ENCODE results near the gene JAK1.

JAK1 gene

DNA sequence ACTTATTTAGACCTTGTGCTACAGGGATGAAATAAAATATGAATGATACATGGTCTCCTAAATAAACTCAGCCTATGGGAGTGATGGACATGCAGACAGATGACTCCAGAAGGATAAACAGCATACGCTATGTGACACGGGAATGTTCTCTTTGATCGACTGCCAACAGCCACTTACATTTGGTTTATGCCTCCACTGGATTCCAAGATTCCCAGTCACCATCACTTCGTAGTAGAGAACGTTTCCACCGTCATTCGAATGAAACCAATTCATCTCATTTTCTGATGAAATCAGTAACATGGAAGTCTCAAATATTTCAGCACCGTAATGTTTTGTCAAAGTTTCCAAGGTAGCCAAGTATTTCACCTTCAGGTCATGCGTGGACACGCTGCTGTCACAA lies 99.7 kb downstream of the JAK1 start:
- DNase-seq (ENCODE audit: low spot score): no peak

DNA sequence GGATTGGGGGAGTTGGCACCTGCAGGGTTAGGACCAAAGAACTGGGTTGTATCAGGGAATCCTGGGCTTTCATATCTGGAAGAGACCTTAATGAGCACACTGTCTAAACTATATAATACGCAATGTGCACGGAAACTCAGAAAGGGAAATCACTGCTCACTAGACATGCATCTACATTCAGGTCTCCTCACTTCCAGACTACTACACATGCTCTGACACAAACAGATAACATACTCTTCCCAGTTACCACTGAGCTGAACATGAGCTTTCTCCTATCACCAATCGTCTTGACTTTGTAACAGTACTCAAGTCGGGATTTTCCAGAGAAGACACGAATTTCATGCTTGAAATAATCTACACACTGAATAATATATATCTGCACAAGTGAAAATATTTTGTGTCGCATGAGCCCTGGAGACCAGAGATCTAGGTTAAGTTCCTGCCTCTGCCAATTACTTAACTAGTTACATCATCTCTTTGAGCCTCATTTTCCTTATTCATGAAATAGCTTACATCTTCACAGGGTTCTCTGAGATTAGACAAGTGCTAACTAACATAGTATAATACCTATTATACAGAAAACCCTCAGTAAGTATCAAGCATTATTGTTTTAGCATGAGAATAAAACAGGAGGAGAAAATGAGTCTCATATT lies 101.1 kb downstream of the JAK1 start:
- DNase-seq (ENCODE audit: low spot score): no peak

DNA sequence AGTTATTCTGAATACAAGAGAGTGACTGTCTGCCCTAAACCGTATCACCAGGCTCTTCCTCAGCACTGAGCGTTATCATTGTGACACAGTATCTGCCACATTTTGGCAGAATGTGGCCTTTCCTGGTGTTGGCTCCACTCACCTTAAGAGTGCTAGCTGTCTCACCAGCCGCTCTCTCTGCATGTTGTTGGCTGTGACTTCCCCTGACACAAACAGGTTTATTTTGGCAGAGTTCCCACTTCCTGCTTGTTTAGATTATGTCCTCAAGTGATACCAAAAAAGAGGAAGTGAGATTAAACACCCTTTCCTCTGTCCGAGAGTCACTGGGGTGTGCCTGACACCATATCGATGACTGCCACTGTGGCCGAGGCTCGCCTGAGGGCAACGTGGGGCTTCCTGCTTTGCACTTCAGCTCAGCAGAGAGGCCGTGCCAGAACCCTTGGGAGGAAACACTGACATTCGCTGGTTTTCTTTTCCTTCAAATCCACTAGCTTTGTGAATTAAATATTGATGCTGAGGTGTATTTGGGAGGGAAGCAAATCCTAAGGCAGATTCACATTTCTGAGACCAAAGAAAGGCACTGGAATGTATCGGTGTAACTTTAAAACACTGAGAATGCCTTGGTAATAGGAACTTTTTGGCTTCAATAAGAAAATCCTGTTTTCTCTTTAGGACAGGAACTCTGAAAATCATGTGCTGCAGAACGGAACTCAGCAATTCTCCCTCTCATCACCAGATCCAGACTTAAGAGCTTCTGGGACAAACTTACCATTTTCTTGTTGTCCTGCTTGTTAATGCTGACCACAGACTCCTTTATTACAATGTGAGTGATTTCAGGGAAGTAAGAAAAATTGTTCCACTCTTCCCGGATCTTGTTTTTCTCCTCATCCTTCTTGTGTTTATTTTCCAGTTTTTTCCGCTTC lies 102.1 kb downstream of the JAK1 start:
- no peak for DNase-seq (ENCODE audit: low spot score)

DNA sequence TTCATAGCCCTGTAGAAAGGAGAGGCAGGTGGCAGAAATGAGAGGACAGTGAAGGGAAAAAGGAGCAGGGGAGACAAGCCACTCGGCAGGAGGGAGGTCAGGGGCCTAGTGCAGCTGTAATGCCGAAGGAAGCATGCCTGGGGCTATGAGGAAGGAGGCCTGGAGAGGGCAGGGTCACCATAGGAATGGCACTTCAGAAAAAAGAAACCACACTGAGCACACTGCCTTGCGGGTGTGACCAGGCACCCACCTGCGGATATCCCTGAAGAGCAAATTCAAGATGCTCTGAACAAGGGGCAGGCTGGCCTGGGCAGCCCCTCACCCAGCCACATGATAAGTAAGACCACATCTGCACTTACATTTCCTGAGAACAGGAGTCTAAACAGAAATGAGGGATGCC lies 104.7 kb downstream of the JAK1 start:
- no peak for DNase-seq (ENCODE audit: low spot score)

DNA sequence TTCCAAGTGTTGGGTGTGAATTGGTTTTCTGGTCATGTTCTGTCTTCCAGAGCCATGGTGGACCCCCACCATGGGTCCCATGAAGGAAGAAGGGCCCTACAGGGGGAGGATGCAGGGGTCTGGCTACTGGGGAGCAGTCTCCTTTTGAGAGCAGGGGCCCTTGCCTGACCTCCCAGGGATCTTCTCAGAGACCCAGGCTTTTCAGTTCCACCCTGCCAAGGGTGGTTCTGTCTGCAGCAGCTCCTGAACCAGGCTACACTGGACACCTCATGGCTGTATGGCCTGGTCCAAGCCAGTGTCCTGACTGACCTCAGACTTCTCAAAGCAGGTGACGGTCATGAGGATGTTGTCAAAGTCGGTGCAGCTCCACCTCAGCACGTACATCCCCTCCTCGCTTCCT lies 109.0 kb downstream of the JAK1 start:
- no peak for DNase-seq (ENCODE audit: low spot score)

DNA sequence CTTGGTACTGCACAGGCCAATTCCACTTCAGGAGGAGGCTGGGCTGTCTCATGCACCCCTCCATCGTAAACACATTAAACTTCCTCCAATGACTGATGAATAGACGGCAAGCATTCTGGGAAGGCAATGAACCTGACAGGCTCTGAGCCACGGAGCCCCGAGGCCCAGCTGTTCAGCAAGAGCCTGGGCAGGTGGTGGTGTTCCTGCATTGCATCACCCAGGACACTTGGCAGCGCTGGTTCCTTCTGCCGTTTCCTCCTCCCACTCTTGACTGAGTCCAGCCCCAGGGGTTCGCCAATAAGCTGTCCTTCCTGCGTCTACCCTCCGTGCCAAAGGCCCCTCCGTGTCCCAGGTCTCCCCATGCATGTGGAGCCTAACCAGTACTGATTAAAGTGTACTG lies 109.8 kb downstream of the JAK1 start:
- DNase-seq (ENCODE audit: low spot score): no peak

DNA sequence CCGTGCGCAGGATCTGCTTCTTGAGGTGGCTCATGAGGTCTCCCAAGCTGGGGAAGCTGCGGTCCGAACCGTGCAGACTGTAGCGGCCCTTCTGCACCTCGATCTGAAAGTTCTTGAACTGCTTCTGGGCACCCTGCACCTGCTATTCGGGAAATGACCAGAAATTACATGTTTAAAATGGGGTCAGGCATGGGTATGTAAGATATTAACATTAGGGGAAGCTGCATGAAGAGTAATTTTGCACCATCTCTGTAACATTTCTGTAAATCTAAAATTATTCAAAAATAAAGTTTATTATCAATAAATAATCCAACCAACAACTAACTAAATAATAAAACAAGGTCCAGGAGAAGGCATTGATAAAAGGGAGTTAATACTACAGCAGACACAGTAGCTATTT lies 110.8 kb downstream of the JAK1 start:
- DNase-seq (ENCODE audit: low spot score): no peak

DNA sequence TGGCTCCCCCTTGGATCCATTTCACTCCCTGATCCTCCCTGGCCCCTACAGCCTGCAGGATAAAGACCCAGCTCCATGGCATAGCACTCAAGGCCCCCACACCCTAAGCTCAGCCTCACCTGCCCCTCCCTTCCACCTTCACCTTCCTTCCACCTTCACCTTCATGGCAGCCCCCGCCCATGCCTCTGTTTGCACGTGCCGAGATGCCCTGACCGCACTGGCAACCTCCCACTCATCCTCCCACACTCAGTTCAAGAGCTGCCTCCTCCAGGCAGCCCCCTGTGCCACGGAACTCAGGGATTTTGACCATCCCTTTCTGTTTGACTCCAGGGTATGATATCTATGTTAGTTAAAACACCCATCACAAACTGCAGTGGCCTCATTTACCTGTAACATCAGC lies 111.7 kb downstream of the JAK1 start:
- DNase-seq (ENCODE audit: low spot score): no peak

DNA sequence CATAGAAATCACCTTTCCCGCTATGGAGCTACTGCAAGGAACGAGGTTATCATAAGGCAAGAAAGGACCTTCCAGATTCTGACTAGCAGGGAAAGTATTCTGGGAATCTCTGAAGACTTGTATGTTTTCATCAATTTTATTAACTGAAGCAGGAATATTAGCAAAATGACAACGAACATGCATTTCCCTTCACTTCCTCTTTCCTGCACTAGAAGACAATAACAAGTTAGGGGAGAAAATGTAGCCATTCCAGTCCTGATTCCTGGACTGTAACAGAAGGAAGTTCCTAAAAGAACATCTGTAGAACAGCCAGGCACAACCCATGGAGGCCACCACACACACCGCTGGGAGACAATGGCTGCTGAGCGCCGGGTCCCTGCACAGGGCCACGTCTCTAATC lies 114.7 kb downstream of the JAK1 start:
- DNase-seq (ENCODE audit: low spot score): no peak

DNA sequence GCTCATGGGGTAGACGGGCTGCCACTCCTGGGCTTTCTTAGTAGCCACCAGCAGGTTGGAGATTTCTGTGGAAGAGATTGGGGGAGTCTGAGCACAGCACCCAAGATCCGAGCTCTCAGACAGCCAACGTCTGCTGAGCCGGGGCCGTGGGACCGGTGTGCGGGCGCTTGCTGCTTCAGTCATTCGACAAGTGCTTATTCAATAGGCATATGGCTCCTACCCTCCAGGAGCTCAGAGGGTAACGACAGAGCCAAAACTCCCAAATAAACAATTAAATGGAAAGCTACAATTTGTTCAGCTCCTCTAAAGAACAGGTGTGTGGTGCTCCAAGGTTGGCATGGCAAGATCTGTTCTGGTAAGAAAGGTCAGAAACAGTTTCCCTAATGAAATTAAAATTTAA lies 115.5 kb downstream of the JAK1 start:
- DNase-seq (ENCODE audit: low spot score): no peak

DNA sequence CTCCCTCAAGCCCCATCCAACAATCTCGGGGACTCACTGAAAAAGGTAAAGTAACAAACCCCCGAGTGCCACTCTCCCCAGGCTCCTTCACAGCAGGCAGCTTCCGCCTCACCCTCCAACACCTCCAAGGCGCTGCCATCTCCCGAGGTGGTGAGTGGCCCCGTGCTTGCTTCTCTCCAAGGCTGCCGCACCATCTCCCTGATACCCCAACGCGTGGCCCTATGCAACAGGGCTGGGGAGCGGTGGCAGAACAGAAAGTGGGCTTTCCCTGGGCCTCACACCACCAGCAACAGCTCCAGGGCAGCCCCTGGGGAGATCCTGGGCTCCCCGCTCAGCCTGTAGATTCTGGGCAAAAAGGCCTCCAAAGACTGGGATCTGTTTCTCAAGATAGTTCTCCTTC lies 116.4 kb downstream of the JAK1 start:
- no peak for DNase-seq (ENCODE audit: low spot score)

DNA sequence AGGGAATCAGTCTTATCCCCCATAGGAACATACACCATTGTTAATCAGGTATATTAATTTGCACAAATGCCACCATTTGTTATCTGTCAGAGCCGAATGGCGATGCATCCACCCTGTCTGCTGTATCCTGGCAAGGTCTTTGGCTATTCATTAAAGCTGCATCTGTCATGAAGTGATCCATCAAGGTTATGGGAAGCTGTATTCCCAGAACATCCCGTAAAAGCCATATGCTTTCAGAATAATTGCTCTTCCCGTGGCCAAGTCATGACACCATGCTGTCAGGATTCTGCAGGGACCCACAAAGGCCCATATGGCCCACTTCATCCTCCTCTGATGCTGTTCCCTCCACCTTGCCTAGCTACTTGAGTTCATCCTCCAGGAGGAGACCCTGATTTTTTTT lies 117.5 kb downstream of the JAK1 start:
- no peak for DNase-seq (ENCODE audit: low spot score)

DNA sequence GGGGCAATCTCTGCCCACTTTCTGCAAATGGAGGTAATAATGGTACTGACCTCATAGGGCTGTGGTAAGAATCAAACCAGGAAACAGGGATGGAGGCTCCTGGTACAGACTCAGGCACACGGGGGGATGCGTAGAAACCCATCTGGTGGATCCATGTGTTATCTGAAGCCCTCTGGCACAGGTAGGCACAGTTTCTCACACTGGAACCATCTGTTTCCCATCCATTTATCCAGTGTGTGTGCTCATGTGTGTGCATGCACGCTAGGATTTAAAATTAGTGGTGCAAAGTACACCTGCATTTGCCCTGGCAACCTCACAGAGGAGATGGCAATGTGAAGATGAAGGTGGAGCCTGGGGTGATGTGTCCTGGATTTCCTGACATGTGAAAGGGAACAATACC lies 118.2 kb downstream of the JAK1 start:
- no peak for DNase-seq (ENCODE audit: low spot score)

DNA sequence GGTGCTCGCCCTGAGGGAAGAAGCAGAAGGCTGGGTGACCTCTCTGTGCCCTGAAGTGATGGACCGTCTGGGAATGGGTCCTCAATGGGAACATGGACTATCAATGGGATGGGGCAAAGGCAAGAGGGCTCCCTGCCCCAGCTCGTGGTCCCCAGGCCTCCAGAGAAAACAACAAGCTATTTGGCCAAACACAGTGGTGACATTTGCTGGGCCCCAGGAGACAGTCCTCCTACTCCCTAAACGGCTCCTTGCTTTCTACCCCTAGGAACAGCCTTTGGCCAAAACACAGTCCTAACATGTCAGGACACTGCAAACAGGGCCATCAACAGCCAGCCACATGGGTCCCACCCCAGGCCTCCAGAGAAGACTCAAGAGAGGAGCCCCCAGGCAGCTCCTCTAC lies 118.7 kb downstream of the JAK1 start:
- no peak for DNase-seq (ENCODE audit: low spot score)

DNA sequence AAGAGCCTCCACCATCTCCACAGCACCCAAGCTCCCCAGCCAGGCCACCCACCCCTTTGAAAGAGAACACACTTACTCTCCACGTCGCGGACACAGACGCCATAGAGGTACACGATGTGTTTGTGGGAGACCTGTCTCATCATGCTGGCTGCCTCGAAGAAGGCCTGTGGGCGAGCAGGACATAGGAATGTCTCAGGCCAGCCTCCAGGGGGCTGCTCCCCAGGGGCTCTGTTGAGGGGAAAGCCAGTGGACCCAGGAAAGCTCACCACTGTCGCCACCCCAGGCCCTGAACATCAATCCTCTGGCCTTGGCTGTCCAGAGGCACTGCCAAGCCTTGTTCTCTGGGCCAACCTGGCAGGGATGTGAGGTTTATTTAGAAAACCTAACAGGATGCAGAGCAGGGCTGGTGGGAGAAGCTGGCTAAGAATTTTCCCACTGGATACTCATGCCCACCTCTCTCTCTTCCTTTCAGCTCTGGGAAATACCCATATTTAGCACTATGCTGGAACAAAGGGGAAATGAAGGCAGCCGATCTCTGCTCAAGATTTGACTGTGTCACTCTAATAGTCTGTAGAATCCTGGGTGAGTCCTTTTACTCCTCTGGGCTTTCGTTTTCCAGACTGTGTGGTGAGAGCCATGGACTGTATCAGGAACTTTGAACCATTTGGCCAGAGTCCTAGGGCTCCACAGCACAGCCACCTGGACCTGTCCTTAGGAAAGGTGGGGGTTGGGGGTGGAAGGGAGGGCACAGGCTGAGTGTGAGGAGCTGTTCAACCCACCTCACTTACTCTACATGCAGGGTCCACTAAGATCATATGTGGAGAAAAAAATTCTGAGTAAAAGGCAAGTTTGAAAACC lies 119.5 kb downstream of the JAK1 start:
- DNase-seq (ENCODE audit: low spot score): no peak

DNA sequence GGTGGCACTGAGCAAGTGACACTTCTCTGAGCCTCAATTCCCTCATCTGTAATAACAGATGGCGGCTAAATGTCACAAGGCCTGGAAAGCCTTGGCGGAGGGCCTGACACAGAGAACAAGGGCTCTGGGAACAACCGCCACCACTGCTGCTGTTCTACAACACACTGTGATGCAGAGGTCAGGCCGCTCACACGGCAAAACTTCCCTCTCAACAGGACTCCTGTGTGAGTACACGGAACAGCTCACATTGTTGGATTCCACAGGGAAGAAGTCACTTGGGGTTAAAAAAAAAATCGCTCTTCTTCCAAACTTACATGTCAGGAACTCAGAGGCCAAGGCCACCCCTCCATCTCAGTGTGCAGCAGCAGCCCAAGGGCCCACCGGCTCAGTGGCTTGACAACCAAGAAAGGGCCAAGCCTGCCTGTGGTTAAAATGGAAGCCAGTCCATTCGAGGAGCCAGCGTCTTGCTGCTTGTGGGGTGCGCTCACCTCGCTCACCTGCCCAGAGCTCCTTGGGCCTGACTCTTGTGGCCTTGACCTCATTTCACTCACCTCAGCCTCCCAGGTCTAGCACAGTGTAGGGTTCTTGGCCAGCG lies 120.4 kb downstream of the JAK1 start:
- no peak for DNase-seq (ENCODE audit: low spot score)

DNA sequence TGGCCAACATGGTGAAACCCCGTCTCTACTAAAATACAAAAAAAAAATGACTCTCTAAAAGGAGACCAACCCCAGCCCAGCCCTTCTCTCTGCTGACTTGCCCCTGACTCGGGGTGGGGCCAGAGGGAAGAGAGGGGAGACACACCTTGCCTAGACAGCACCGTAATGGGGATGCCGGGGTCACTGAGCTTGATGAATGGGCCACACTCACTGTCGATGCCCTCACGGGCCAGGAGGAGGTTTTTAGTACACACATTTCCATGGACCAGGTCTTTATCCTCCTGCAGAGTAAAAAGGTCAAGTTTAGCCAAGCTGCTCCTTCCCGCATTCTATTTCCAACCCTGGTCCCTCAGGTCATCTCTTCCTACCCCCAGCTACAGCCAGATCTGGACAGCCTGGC lies 121.7 kb downstream of the JAK1 start:
- no peak for DNase-seq (ENCODE audit: low spot score)

DNA sequence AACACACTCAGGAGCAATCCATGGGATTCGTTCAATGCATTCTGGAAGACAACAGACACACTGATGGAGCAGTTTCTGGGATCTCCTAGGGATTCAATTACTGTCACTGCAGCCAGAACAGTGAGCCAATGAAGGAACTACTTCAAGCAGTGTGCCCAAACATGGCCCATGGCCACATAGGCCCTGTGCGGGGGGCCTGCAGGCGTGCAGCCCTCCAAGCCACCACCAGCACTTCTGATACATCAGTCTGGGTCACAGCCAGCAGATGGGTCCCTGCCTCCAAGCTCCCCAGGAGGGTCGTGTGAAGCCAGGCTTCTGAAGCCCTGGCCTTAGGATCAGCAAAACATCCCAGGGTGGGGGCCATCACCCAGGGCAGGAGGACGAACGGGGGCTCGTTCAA lies 122.2 kb downstream of the JAK1 start:
- DNase-seq (ENCODE audit: low spot score): no peak

DNA sequence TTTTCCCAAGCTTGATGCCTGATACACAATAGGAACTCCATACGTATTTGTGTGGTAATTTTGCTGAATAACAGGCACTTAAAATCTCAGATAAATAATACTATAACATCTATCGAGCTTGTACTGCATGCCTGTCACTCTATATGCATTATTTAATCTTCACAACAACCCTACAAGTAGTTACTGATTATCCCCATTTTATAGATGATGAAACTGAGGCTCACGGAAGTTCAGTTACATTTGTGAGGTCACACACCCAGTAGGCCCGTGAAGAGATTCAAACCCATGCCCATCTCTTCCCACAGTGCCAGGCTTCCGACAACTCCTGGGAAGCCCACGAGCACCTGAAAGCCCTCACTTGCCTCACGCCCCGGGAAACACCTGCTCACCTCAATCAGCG lies 122.7 kb downstream of the JAK1 start:
- DNase-seq (ENCODE audit: low spot score): no peak

DNA sequence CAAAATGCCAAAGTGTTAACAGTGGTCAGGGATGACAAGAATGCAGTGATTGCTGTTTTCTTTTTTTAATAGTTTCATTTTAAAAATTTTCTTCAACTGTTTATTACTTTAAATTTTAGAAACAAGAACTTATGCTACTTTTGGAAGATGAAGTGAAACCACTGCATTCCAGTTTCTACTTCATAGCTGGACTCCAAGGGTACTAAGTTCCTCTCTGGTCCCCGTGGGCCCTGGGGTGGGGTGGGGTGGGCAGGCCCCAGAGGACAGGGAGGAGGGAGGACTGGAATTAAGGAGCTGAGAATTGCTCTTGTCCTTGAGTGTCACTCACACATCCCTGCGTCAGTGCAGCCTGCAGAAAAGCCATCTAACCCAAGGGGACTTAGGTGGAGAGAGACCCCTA lies 124.1 kb downstream of the JAK1 start:
- no peak for DNase-seq (ENCODE audit: low spot score)

DNA sequence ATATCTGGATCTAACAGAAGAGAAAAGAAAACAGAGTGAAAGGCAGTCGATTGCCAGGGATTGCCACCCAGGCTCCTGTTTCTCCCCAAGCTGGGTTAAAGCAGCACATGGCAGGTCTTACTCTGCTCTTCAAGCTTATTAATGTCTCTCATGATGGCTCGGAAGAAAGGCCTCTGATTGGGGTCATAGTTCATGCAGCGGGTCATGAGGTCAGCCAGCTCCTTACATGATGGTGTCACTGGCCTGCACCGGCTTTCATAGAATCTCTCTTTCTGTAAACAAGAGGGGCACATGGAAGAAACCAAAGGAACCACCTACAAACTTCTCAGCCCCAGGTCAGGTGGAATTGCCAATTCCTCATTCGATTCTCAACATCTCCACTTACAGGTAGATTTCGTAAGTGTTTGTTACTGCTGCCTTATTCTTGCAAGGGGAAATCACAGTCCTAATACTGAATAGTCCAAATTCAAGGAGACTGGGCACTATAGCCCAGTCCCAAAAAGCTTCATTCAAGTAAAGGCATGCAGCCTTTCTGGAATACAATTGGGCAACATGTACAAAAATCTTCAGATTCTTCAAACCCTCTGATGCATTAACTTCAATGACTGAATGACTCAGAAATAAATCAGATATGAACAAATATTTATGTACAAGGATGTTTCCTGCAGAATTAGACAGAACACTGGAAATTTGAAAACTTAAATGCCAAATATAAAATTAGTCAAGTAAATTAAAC lies 124.9 kb downstream of the JAK1 start:
- DNase-seq (ENCODE audit: low spot score): no peak

All from RKO (cell line).